ENCODE results near the gene EHD4.

The EHD4 gene

DNA sequence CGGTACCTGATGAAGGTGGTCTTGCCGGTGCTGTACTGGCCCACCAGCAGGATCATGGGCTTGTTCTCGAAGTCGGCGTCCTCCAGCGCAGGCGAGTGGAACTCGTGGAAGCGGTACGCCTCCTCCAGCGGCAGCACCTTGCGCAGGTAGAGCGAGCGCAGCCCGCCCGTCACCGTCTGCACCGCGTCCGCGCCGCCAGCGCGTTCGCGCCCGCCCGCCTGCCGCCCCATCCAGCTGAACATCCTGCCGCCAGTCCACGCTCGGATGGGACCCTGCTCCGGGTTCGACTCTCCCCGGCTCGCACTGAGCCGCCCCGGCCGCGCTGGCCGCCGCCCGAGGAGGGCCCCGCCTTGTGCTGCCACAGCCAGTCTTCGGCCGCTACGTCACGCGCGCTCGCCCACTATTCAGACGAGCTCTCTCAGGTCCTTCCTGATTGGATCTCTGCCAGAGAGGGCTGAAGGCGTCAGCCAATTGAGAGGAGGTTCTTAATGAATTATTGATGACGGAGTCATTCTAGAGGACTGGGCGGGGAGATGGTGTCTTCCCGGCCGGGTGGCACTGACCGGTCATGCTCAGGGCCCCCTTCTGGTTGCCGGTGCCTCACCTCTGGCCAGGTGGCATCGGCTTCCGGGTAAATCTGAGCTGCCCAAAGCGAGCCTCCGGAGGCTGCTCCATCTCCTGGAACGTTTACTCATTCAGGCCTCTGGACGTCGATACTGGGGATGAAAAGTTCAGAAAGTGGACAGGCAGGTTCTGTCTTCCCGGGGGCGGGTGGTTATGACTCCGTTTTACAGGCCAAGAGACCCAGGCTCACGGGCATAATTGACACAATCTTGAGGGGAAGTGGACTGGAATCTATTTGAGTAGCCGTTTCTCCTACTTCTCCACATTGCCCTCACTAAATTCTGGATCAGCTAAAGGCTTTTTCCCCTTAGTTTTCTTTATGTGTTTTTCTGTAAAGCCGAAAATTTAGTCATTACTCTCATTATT lies at the start of gene EHD4:
Gene EHD4, minus strand, starts transcription at position 305 of the 990 bp plus-strand sequence. Its CDS starts 63 bp downstream, at position 242.
- peak; percentile 94 for DNase-seq (ENCODE audit: low read depth)

- no peak for DNase-seq (ENCODE audit: low read depth)
Observed at GRCh38 chr15:42021593-42021992, 49.2 kb upstream of the EHD4 start.

DNA sequence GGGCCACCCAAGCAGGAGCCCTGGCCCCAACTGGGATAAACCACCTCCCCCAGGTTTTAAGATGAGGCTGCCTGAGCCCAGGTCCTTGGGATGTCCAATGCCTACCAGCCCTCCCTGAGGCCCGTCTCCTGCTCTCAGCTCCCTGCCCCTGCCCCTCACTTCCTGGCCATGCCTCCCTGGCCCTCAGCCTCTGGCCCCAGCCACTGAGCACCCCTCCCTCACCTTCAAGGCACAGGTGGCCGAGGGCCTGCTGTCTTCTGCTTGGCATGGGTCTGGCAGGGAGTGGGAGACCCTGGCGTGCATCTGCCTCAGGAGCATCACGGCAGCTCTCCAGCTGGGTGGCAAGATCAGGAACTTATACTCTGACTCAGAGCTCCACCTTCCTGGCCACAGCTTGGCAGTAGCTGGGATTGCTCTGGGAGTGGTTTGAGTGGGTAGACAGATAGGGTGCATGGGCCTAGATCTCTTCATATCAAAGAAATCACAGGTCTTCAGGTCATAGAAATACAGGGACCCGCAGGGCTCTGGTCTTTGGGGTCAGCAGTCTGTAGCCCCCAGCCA lies 48.4 kb upstream of the EHD4 start, which contains the start of gene PLA2G4E:
Gene PLA2G4E, minus strand, starts transcription at position 330 of the 561 bp plus-strand sequence. Its CDS starts 12 bp downstream, at position 318.
- no peak for DNase-seq (ENCODE audit: low read depth)

GRCh38 chr15:42018306-42019224 lies 46.2 kb upstream of the EHD4 start:
- DNase-seq (ENCODE audit: low read depth): no peak

DNA sequence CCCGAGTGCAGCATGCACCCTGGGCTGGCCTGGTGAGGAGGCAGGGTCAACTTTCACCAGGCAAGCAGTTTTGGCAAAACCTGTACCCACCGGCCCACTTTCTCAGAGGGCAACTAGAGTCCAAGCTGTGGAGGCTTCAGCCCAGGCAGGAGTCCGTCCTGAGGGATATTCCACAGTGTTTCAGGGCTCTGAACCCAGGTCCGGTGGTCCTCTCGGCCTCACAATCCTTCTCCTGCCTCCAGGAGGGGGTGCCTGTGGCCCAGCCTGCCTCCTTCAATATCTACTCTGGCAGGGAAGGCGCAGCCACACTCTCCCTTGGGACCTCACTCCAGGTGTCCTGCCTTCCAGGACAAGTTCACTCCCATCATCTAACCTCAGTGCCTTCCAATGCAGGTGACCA lies 44.6 kb upstream of the EHD4 start:
- DNase-seq (ENCODE audit: low read depth): no peak

DNA sequence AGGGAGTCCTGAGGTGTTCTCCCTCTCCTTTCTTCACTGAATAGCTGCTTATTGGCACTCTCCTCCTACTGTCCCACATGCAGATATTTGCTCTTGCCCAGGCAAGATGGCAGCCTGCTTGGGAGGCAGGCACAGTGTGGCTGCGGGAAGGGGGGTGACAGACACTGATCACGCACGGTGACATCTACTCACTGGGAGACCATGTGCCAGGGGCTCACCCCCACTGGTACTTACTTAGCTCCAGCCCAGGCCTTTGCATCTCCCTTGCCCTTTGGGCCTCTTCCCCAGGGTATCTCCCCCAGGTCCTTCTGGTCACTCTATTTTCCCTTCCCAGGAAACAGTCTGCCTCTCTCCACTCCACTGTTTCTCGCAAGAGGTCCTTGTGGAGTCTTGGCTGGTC lies 42.0 kb upstream of the EHD4 start:
- DNase-seq (ENCODE audit: low read depth): no peak

- no peak for DNase-seq (ENCODE audit: low read depth)
Observed at GRCh38 chr15:42012928-42013482, 40.6 kb upstream of the EHD4 start.

DNA sequence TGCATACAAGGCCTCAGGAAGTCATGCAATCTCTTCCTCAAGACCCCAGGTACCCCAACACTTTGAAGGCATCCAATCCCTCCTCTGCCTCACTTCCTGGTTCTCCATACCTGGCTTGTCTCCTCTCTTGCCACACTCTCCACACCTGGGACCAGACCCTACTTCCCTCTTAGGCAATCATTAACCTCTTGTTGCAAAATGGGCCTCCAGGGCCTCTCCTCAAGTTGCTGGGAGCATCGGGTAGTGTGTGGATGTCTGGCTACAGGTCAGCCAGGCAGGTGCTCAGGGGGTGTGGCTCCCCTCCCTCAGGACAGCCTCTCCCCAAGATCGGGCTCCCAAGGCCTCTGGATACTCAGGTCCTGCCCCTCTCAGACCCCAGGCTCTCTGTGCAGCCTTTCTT lies 39.9 kb upstream of the EHD4 start:
- DNase-seq (ENCODE audit: low read depth): no peak

DNA sequence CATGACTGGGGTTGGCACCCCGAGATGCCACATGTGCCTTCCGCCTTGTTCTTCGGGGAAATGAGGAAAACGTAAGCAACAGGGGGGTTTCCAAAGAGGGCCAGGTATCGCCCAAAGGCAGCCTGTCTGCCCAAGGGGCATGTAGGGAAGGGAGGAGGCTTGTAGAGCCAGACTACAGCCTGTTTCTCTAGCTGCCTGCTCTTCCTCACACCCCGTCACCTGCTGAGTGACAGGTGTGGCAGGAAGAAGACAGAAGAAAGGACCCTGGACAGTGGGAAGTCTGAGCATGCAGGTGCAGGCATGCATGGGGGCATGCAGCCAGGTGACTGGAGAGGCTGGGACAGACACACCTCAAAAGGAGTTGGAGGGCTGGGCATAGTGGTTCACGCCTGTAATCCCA lies 38.7 kb upstream of the EHD4 start:
- DNase-seq (ENCODE audit: low read depth): no peak

DNA sequence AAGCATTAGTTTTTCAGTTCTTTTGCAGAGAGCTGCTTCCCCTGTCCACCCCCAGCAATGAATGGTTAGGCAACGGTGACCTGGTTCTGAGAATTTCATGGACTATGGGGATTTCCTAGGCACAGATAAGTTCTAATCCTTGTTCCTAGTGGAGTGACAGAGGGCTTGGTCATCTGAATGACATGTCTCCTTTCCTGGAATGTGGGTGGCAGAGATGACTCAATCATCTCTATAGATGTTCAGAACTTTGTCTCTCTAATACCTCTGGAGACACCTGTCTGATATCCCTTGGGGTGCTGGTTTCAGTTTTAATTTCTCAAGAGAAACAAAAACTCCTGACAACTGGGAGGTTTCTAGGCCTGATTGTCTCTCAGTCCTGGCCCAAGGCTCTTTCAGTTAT lies 38.1 kb upstream of the EHD4 start:
- no peak for DNase-seq (ENCODE audit: low read depth)

GRCh38 chr15:42009474-42009873 lies 37.1 kb upstream of the EHD4 start:
- no peak for DNase-seq (ENCODE audit: low read depth)

DNA sequence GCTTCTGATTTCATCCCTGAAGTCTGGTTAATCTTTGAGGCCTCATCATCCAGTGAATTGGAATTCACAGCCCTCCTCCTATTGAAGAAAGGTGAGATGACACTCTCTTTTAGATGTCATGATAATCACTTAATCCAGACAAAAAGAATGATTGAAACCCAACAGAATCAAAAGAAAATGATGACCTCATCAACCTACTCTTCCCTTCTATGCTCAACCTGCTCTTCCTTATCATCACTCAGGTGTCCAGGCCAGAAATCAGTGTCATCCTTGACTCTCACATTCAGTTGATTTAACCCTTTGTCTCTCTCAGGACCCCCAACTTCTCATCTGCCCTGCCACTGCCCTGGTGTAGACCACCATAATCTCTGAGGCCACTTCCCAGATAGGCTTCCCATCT lies 36.7 kb upstream of the EHD4 start:
- no peak for DNase-seq (ENCODE audit: low read depth)

GRCh38 chr15:42007386-42007785 lies 35.0 kb upstream of the EHD4 start:
- no peak for DNase-seq (ENCODE audit: low read depth)

- DNase-seq (ENCODE audit: low read depth): no peak
Observed at GRCh38 chr15:42002333-42002732, 30.0 kb upstream of the EHD4 start.

- no peak for DNase-seq (ENCODE audit: low read depth)
Observed at GRCh38 chr15:42001236-42001635, 28.9 kb upstream of the EHD4 start.

DNA sequence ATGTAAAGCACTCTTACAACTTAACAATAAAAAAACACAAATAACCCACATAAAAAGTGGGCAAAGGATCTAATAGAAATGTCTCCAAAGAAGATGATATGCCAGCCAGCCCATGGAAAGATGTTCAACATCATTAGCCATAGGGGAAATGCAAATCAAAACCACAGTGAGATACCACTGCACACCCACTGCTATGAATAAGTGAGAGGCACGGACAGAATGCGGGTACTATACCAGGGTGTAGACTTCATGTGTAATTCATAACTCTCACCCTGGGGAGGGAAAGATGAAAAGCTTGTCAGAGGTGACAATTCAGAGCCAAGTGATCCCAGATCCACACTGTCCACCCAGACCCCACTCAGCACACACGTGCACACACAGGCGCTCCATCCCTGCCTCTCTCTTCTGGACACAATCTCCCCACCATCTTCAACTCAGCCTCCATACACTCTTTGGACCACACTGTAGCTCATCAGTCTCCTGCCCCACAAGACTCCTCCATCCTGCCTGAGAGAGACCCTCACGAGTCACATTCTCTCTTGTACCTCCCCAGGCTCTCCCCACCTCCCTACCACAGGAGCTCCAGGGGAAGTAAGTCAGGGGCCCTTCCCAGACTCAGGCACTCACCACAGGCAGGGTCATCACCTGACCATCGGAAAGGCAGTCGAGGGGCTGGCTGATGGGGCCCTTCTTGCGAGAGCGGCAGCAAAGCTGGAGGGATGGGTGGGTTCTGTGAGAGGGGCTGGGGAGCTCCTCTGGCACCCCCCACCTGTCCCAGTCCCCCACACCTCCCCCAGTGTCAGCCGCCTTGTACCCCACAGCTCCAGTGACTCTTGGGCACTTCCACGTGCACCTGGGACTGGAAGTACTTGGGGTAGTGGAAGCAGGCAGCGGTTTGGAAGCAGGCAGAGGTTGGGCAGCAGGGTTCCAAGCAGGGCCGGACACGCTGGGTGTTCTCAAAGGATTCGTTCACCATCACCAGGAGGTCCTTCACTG lies 27.2 kb upstream of the EHD4 start:
- DNase-seq (ENCODE audit: low read depth): no peak

GRCh38 chr15:41997845-41998244 lies 25.5 kb upstream of the EHD4 start:
- no peak for DNase-seq (ENCODE audit: low read depth)

GRCh38 chr15:41996921-41997592 lies 24.7 kb upstream of the EHD4 start:
- no peak for DNase-seq (ENCODE audit: low read depth)

GRCh38 chr15:41996376-41996775 lies 24.0 kb upstream of the EHD4 start:
- no peak for DNase-seq (ENCODE audit: low read depth)

- no peak for DNase-seq (ENCODE audit: low read depth)
Observed at GRCh38 chr15:41995476-41995855, 23.1 kb upstream of the EHD4 start.
